CD4-positive, alpha-beta T cell (primary cell): ENCODE results near the gene CR2. TPM values are rescaled to one million over a fixed set of nuclear protein-coding genes. Genes with fewer than 3 reads are reported as not detected.

ENCODE experiments used
- ATAC-seq: fragments of 200-7000 bp; cut with Tn5 transposase; one replicate; pipeline ENCODE4 v1.10.0; 2022; ENCODE audit warnings: mild to moderate bottlenecking; ENCODE audit not compliant: poor library complexity
- CTCF ChIA-PET: fragments of 350-600 bp; sonication (Branson Sonifier 250); formaldehyde crosslinking; loops from one replicate; lab custom pipeline; 2021; ENCODE audit warnings: antibody characterized with exemption, inconsistent platforms; lab: Charles Lee
- POLR2A ChIA-PET: fragments of 350-600 bp; sonication (Branson Sonifier 250); formaldehyde crosslinking; loops from one replicate; lab custom pipeline; 2021; ENCODE audit warnings: antibody characterized with exemption, inconsistent platforms; lab: Charles Lee
- DNase-seq, 14 experiments: peaks; one replicate each; pipeline ENCODE4 v3.0.0-alpha.2; 2013 to 2020; ENCODE audit warnings: mixed read lengths in 2 of 14
- H3K27ac ChIP-seq, 2 donors: one replicate each; pipeline versions ENCODE4 v1.5.1 to v1.7.0; 2013; ENCODE audit warnings: low read length in 2 of 2, low read depth in 1 of 2, mild to moderate bottlenecking in 1 of 2
- H3K27me3 ChIP-seq, 2 experiments: 1 replicate in 1 of 2; 2 replicates in 1 of 2; pipeline versions ENCODE4 v1.6.1 to v1.7.0; 2013; ENCODE audit warnings: low read length in 2 of 2, control low read depth in 1 of 2, mild to moderate bottlenecking in 1 of 2, moderate library complexity in 1 of 2; ENCODE audit not compliant: insufficient read depth in 2 of 2, control insufficient read depth in 1 of 2
- H3K36me3 ChIP-seq: one replicate; pipeline ENCODE4 v1.6.1; 2013; ENCODE audit warnings: low read length, control low read depth; ENCODE audit not compliant: insufficient read depth
- H3K4me1 ChIP-seq: one replicate; pipeline ENCODE4 v1.6.1; 2013; ENCODE audit warnings: low read length, control low read depth; ENCODE audit not compliant: insufficient read depth
- H3K4me3 ChIP-seq: one replicate; pipeline ENCODE4 v1.5.1; 2013; ENCODE audit warnings: mild to moderate bottlenecking, low read length, moderate library complexity
- H3K9me3 ChIP-seq, 2 experiments: 1 replicate in 1 of 2; 2 replicates in 1 of 2; pipeline versions ENCODE4 v1.6.1 to v1.7.0; 2013; ENCODE audit warnings: low read length in 2 of 2, mild to moderate bottlenecking in 2 of 2, control low read depth in 1 of 2, moderate library complexity in 1 of 2; ENCODE audit not compliant: control insufficient read depth in 1 of 2, insufficient read depth in 1 of 2
- H3K27ac Mint-ChIP-seq: one replicate; pipeline ENCODE4 v1.8.0; 2020; ENCODE audit warnings: mixed read lengths
- H3K27me3 Mint-ChIP-seq: one replicate; pipeline ENCODE4 v1.8.0; 2021; ENCODE audit warnings: mixed read lengths
- H3K36me3 Mint-ChIP-seq: one replicate; pipeline ENCODE4 v1.8.0; 2021; ENCODE audit warnings: low read depth, mixed read lengths
- H3K4me1 Mint-ChIP-seq: one replicate; pipeline ENCODE4 v1.8.0; 2021; ENCODE audit warnings: low read depth, mixed read lengths
- H3K4me3 Mint-ChIP-seq: one replicate; pipeline ENCODE4 v1.8.0; 2020; ENCODE audit warnings: mild to moderate bottlenecking, mixed read lengths
- H3K9me3 Mint-ChIP-seq: one replicate; pipeline ENCODE4 v1.8.0; 2020; ENCODE audit warnings: mixed read lengths
- CTCF ChIP-seq: fragments of 200-600 bp; IDR thresholded peaks from one replicate; pipeline ENCODE4 v1.8.0; 2022; ENCODE audit warnings: antibody characterized with exemption, mild to moderate bottlenecking
- intact Hi-C, 2 experiments: fragments of 100-400 bp; cut with DNase I in 1 of 2; cut with micrococcal nuclease in 1 of 2; formaldehyde crosslinking; loops; one replicate each; pipeline versions ENCODE4 v1.15.1 to v1.9.0; 2023 to 2025; cut with DNase I, micrococcal nuclease
- total RNA-seq, 174 experiments: library from RNA in 2 of 174; stranded (reverse) in 2 of 174; gene quantifications; one replicate each; pipeline ENCODE4 v1.2.3 and lab custom pipeline; 2021 to 2026

The CR2 gene
- total RNA-seq, 2 experiments from 2014 or later = 1.2 TPM

- no peaks in the 10 kb centered on the region for H3K27me3 ChIP-seq
- DNase-seq = no peak
- Mint-ChIP-seq H3K27ac (no peak overlapping the region), H3K4me3 (no peak overlapping the region), H3K4me1 (no peaks in the 10 kb centered on the region), H3K9me3 (no peaks in the 10 kb centered on the region), H3K27me3 (no peaks in the 10 kb centered on the region), H3K36me3 (no peaks in the 10 kb centered on the region)
- no peaks in the 10 kb centered on the region for H3K4me1 ChIP-seq
- ATAC-seq = no peak
- POLR2A ChIA-PET = no interaction called here
- H3K9me3 ChIP-seq = no peaks in the 10 kb centered on the region
- no peaks in the 10 kb centered on the region for H3K36me3 ChIP-seq
- no peak overlapping the region for H3K27ac ChIP-seq
- TF ChIP-seq CTCF = no peak
- intact Hi-C loops = loop anchor here in 1 of 2 experiments (5.0 kb wide), 1 partner anchor 723 kb away; no protein-coding TSS in a partner anchor
- H3K4me3 ChIP-seq = no peak overlapping the region
- CTCF ChIA-PET = no interaction called here
Measured at GRCh38 chr1:207440626-207441025, 13.5 kb upstream of the CR2 start.

- no peak overlapping the region for H3K4me3 Mint-ChIP-seq
- POLR2A ChIA-PET = no interaction called here
- H3K27me3 ChIP-seq = no peaks in the 10 kb centered on the region
- H3K36me3 ChIP-seq = no peaks in the 10 kb centered on the region
- H3K27ac ChIP-seq = no peak overlapping the region
- H3K9me3 Mint-ChIP-seq = no peaks in the 10 kb centered on the region
- no peaks in the 10 kb centered on the region for H3K36me3 Mint-ChIP-seq
- intact Hi-C loops = loop anchor here in 1 of 2 experiments (5.0 kb wide), 1 partner anchor 727 kb away; no protein-coding TSS in a partner anchor
- H3K27ac Mint-ChIP-seq = no peak overlapping the region
- H3K4me3 ChIP-seq = no peak overlapping the region
- H3K4me1 ChIP-seq = no peaks in the 10 kb centered on the region
- no peaks in the 10 kb centered on the region for H3K4me1 Mint-ChIP-seq
- ATAC-seq (no peak), DNase-seq (no peak)
- no peak for TF ChIP-seq CTCF
- CTCF ChIA-PET = no interaction called here
- no peaks in the 10 kb centered on the region for H3K9me3 ChIP-seq
- peaks cover 1% of the 10 kb centered on the region for H3K27me3 Mint-ChIP-seq
Measured at GRCh38 chr1:207444514-207445217, 9.5 kb upstream of the CR2 start.

GRCh38 chr1:207453710-207454045 lies 450 bp upstream of the CR2 start:
- no peak overlapping the region for H3K27ac Mint-ChIP-seq
- ChIA-PET CTCF (interaction anchor here (4.6 kb wide), 1 partner anchor 45 kb away, joined by 18 read pairs; no protein-coding TSS in a partner anchor), POLR2A (no interaction called here)
- Histone ChIP-seq H3K27me3 (peaks cover 16 to 22% of the 10 kb centered on the region in 2 experiments), H3K4me3 (peak overlapping the region; percentile 56), H3K9me3 (peaks cover 0 to 8% of the 10 kb centered on the region in 2 experiments), H3K4me1 (peaks cover 26% of the 10 kb centered on the region), H3K36me3 (no peaks in the 10 kb centered on the region), H3K27ac (no peak overlapping the region)
- peaks cover 14% of the 10 kb centered on the region for H3K4me1 Mint-ChIP-seq
- H3K4me3 Mint-ChIP-seq = peak overlapping the region; percentile 68
- intact Hi-C loops = loop anchor here (2.0 kb wide), 1 partner anchor 45 kb away; no protein-coding TSS in a partner anchor
- H3K27me3 Mint-ChIP-seq = peaks cover 32% of the 10 kb centered on the region
- DNase-seq (no peak), ATAC-seq (no peak)
- H3K36me3 Mint-ChIP-seq = no peaks in the 10 kb centered on the region
- TF ChIP-seq CTCF = no peak
- no peaks in the 10 kb centered on the region for H3K9me3 Mint-ChIP-seq
